Sigmoid colon (tissue), 7 donors: Measurements from ENCODE around the gene ZNF273. TPM values are rescaled to one million over a fixed set of nuclear protein-coding genes. Genes with fewer than 3 reads are reported as not detected.

Source experiments
- DNase-seq: peaks from one replicate; pipeline ENCODE4 v3.0.0-alpha.2; 2019
- H3K27ac ChIP-seq, 4 donors: fragments of 200-600 bp; sonication (generic); one replicate each; pipeline ENCODE4 v1.5.1; 2016 to 2019; ENCODE audit warnings: mild to moderate bottlenecking in 1 of 4
- H3K27me3 ChIP-seq, 3 donors: fragments of 200-600 bp; sonication (generic); one replicate each; pipeline ENCODE4 v1.5.1; 2019; ENCODE audit warnings: mild to moderate bottlenecking in 1 of 3
- H3K36me3 ChIP-seq, 4 donors: fragments of 200-600 bp; sonication (generic); one replicate each; pipeline ENCODE4 v1.5.1; 2016 to 2019
- H3K4me1 ChIP-seq, 4 donors: fragments of 200-600 bp; sonication (generic); one replicate each; pipeline ENCODE4 v1.5.1; 2017 to 2019
- H3K4me3 ChIP-seq, 4 donors: fragments of 200-600 bp; sonication (generic); one replicate each; pipeline ENCODE4 v1.5.1; 2017 to 2019; ENCODE audit warnings: mild to moderate bottlenecking in 2 of 4, moderate library complexity in 1 of 4
- H3K9me3 ChIP-seq, 4 donors: fragments of 200-600 bp in 3 of 4; sonication (generic) in 3 of 4; one replicate each; pipeline versions ENCODE4 v1.5.1 to v1.6.1; 2013 to 2019
- EP300 ChIP-seq, 4 donors: sonication (generic); formaldehyde crosslinking; IDR thresholded peaks; one replicate each; pipeline ENCODE4 v1.6.1; 2017; ENCODE audit warnings: antibody characterized with exemption in 4 of 4
- POLR2A ChIP-seq, 2 donors: fragments of 450-650 bp; IDR thresholded peaks; one replicate each; pipeline ENCODE4 v1.6.1; 2016; ENCODE audit warnings: antibody characterized with exemption in 2 of 2, mild to moderate bottlenecking in 2 of 2, moderate library complexity in 2 of 2
- POLR2AphosphoS5 ChIP-seq, 4 donors: sonication (generic); formaldehyde crosslinking; IDR thresholded peaks; one replicate each; pipeline ENCODE4 v1.6.1; 2017; ENCODE audit warnings: antibody characterized with exemption in 4 of 4
- WGBS, 2 donors: extraction: QIAGEN DNeasy Blood & Tissue Kit; methylation state at CpG; one replicate each; pipeline ENCODE4 v1.1.7; 2013; 5-methylcytosine and 5-hydroxymethylcytosine counted together
- intact Hi-C: fragments of 100-400 bp; cut with DNase I; formaldehyde crosslinking; loops from one replicate; pipeline ENCODE4 v1.15.1; 2023
- polyA plus RNA-seq, 3 donors: library from polyadenylated mRNA; stranded (reverse); fragments of 200-250 nt; gene quantifications; one replicate each; pipeline ENCODE4 v1.2.3, GENCODE V29; 2013
- total RNA-seq, 4 donors: library from RNA; depleted of rRNA; stranded (reverse); fragments of >200 nt; gene quantifications; one replicate each; pipeline ENCODE4 v1.1.0, GENCODE V29; 2016
- TF ChIP-seq, protein P1 (sequence below), 4 experiments: fragments of 450-650 bp in 3 of 4; fragments of 200-600 bp in 1 of 4; IDR thresholded peaks; one replicate each; pipeline ENCODE4 v1.5.1; 2016 to 2019; ENCODE audit warnings: antibody characterized with exemption in 4 of 4, mild to moderate bottlenecking in 3 of 4, moderate library complexity in 2 of 4
- donor health status: healthy with polysubstance abuse.
- donor health status: Bipolar disorder and iron deficiency.
- donor health status: healthy.

Gene ZNF273
- total and polyA plus RNA-seq, 7 donors: 1.2 to 38.2 (median 7.5) TPM

DNA sequence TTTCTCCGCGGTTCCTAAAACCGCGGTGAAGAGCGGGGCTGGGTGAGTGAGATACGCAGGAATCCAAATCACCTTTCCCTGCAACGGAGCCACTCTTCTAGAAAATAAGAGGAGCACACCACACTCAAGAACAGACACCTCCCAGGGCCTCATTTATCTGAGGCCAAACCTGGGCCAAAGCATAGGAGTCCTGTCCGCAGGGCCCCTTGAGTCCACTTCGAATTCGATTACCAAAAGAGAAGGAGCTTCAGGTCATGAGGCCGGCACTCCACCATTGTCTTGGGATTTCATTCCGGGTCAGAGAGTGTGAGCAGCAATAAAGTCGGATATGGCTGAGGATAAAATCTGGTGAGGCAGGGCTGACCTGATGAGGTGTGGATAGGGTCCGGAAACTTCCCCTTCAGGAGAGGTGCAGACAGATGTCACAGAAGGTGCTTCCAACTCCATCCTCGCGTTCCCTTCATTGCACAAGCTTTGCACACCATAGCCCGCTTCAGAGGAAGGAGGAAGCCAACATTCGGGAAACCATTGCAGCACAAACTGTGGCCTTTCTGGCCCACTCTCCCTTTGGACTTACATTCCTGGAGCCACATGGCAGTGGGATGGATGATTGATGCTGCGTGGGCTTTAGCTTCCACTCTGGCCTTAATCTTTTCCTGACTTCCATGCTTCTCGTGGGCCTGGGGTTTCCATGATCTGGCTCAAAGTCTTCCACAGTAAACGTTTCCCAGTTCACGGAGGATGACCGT lies 27.2 kb upstream of the ZNF273 start:
- no peak for DNase-seq
- no peaks in the 10 kb centered on the region for H3K36me3 ChIP-seq
- no peak overlapping the region for H3K27ac ChIP-seq
- H3K4me3 ChIP-seq: no peak overlapping the region
- no peak for TF ChIP-seq POLR2AphosphoS5 (IDR thresholded peaks at IDR 0.05)
- no peak for TF ChIP-seq EP300 (IDR thresholded peaks at IDR 0.05)
- TF ChIP-seq, protein P1, sequence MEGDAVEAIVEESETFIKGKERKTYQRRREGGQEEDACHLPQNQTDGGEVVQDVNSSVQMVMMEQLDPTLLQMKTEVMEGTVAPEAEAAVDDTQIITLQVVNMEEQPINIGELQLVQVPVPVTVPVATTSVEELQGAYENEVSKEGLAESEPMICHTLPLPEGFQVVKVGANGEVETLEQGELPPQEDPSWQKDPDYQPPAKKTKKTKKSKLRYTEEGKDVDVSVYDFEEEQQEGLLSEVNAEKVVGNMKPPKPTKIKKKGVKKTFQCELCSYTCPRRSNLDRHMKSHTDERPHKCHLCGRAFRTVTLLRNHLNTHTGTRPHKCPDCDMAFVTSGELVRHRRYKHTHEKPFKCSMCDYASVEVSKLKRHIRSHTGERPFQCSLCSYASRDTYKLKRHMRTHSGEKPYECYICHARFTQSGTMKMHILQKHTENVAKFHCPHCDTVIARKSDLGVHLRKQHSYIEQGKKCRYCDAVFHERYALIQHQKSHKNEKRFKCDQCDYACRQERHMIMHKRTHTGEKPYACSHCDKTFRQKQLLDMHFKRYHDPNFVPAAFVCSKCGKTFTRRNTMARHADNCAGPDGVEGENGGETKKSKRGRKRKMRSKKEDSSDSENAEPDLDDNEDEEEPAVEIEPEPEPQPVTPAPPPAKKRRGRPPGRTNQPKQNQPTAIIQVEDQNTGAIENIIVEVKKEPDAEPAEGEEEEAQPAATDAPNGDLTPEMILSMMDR (IDR thresholded peaks at IDR 0.05): no peak
- no peak for TF ChIP-seq POLR2A (IDR thresholded peaks at IDR 0.05)
- peaks cover 0 to 5% (median 0%) of the 10 kb centered on the region in 3 donors for H3K27me3 ChIP-seq
- intact Hi-C loops: no loop called here
- H3K4me1 ChIP-seq: peaks cover 0 to 10% (median 4%) of the 10 kb centered on the region in 4 donors
- WGBS, 2 donors: 91 to 93% methylated on average over 23 of the region's 23 CpGs
- no peaks in the 10 kb centered on the region for H3K9me3 ChIP-seq

- H3K27ac ChIP-seq: no peak overlapping the region
- H3K4me3 ChIP-seq: peak overlapping the region; percentile 12 to 52 (median 43)
- intact Hi-C loops: no loop called here
- TF ChIP-seq POLR2AphosphoS5 (IDR thresholded peaks at IDR 0.05) (peak in 1 of 4 donors; percentile 11), EP300 (IDR thresholded peaks at IDR 0.05) (no peak)
- WGBS, 2 donors: 22 to 34% methylated on average over 39 of the region's 39 CpGs
- peaks cover 0 to 18% (median 15%) of the 10 kb centered on the region in 4 donors for H3K4me1 ChIP-seq
- H3K9me3 ChIP-seq: no peaks in the 10 kb centered on the region
- peaks cover 0 to 5% (median 0%) of the 10 kb centered on the region in 3 donors for H3K27me3 ChIP-seq
- peak; percentile 83 for DNase-seq
- H3K36me3 ChIP-seq: no peaks in the 10 kb centered on the region
These were observed 26.0 kb upstream of the ZNF273 start for GRCh38 chr7:64876792-64877713.

DNA sequence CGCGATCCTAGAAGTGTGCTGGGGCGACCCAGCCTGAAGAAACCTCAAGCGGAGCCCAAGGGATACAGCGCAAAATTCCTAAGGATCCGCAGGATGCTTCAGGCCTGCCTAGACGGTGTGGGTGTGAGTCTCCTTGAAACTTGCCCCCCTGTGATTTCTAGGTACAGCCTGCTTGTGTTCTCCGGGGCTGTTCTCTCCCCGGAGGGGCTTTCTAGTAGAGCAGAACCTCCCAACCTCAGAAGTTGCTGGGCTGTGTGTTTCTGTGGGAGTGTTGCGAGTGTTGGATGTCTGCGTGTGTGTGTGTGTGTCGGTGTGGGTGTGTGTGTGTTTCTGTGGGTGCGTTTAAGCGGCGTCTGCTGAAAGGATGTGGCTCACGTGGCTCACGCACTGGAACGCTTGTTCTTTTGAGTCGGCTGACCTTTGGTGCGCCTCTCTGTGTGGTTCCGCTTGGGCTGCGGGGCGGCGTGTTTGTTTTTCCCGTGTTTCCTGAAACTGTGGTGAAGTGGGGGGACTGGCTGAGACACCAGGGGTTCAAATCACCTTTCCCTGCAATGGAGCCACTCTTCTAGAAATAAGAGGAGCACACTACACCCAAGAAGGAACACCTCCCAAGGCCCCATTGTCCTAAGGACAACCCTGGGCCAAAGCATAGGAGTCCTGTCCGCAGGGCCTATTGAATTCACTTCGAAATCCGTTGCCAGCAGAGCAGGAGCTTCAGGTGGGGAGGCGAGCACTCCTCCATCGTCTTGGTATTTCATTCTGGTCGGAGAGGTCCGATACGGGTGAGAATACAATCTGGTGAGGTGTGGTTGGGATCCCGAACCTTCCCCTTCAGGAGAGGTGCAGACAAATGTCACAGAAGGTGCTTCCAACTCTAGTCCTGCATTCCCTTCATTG lies 25.1 kb upstream of the ZNF273 start:
- WGBS, 2 donors: 75 to 83% methylated on average over 34 of the region's 34 CpGs
- Histone ChIP-seq H3K36me3 (no peaks in the 10 kb centered on the region), H3K4me1 (peaks cover 0 to 24% (median 17%) of the 10 kb centered on the region in 4 donors), H3K4me3 (peak overlapping the region; percentile 12 to 52 (median 43)), H3K27ac (no peak overlapping the region), H3K27me3 (peaks cover 0 to 5% (median 0%) of the 10 kb centered on the region in 3 donors), H3K9me3 (no peaks in the 10 kb centered on the region)
- no peak for TF ChIP-seq POLR2A (IDR thresholded peaks at IDR 0.05)
- TF ChIP-seq, protein P1 (IDR thresholded peaks at IDR 0.05): no peak
- TF ChIP-seq EP300 (IDR thresholded peaks at IDR 0.05): no peak
- TF ChIP-seq POLR2AphosphoS5 (IDR thresholded peaks at IDR 0.05): peak in 1 of 4 donors; percentile 2
- DNase-seq: peak; percentile 54
- intact Hi-C loops: no loop called here

GRCh38 chr7:64878684-64879083 lies 24.4 kb upstream of the ZNF273 start:
- TF ChIP-seq, protein P1 (IDR thresholded peaks at IDR 0.05): no peak
- TF ChIP-seq POLR2A (IDR thresholded peaks at IDR 0.05): no peak
- no peak for TF ChIP-seq EP300 (IDR thresholded peaks at IDR 0.05)
- TF ChIP-seq POLR2AphosphoS5 (IDR thresholded peaks at IDR 0.05): no peak
- H3K9me3 ChIP-seq: no peaks in the 10 kb centered on the region
- peaks cover 0 to 31% (median 17%) of the 10 kb centered on the region in 4 donors for H3K4me1 ChIP-seq
- intact Hi-C loops: no loop called here
- H3K36me3 ChIP-seq: no peaks in the 10 kb centered on the region
- peaks cover 0 to 5% (median 0%) of the 10 kb centered on the region in 3 donors for H3K27me3 ChIP-seq
- DNase-seq: no peak
- no peak overlapping the region for H3K4me3 ChIP-seq
- H3K27ac ChIP-seq: no peak overlapping the region
- WGBS, 2 donors: 83 to 87% methylated on average over 5 of the region's 5 CpGs
